RWPE2 (cell line): ENCODE results near the gene TM6SF1.
"Not testable (repeated sequence)": the region's sequence is repeated elsewhere in the genome, so short reads cannot be mapped to it uniquely, and the experiment has no call there.

ENCODE experiments used
- ATAC-seq: fragments of 200-7000 bp; cut with Tn5 transposase; 3 replicates; pipeline ENCODE4 v1.9.1; 2021; ENCODE audit warnings: low read depth
- DNase-seq: peaks from one replicate; pipeline ENCODE4 v3.0.0-alpha.2; 2020; ENCODE audit warnings: low spot score
- H3K27ac ChIP-seq: fragments of 450-650 bp; 2 replicates; pipeline ENCODE4 v1.5.1; 2017; ENCODE audit warnings: mild to moderate bottlenecking; ENCODE audit not compliant: poor library complexity, severe bottlenecking
- H3K27me3 ChIP-seq: fragments of 250-450 bp; sonication (Bioruptor Pico); 2 replicates; pipeline ENCODE4 v1.5.1; 2021; ENCODE audit warnings: mild to moderate bottlenecking, moderate library complexity; ENCODE audit not compliant: insufficient read depth, poor library complexity, severe bottlenecking
- H3K36me3 ChIP-seq: fragments of 250-450 bp; sonication (Bioruptor Pico); 2 replicates; pipeline ENCODE4 v1.5.1; 2020; ENCODE audit warnings: low read depth, mild to moderate bottlenecking, moderate library complexity
- H3K4me1 ChIP-seq: fragments of 250-450 bp; sonication (Bioruptor Pico); 2 replicates; pipeline ENCODE4 v1.5.1; 2021; ENCODE audit warnings: mild to moderate bottlenecking, moderate library complexity; ENCODE audit not compliant: insufficient read depth, poor library complexity, severe bottlenecking
- H3K4me3 ChIP-seq: fragments of 250-450 bp; sonication (Bioruptor Pico); 2 replicates; pipeline ENCODE4 v1.5.1; 2021; ENCODE audit warnings: mild to moderate bottlenecking, moderate library complexity; ENCODE audit not compliant: severe bottlenecking
- H3K9me3 ChIP-seq: fragments of 250-450 bp; sonication (Bioruptor Pico); 2 replicates; pipeline ENCODE4 v1.5.1; 2021; ENCODE audit warnings: mild to moderate bottlenecking, moderate library complexity; ENCODE audit not compliant: severe bottlenecking
- TF ChIP-seq, protein P1 (sequence below): fragments of 450-650 bp; IDR thresholded peaks from one replicate; pipeline ENCODE4 v1.5.1; 2017; ENCODE audit warnings: mild to moderate bottlenecking, moderate library complexity; ENCODE audit not compliant: poor library complexity, severe bottlenecking

TM6SF1 gene

DNA sequence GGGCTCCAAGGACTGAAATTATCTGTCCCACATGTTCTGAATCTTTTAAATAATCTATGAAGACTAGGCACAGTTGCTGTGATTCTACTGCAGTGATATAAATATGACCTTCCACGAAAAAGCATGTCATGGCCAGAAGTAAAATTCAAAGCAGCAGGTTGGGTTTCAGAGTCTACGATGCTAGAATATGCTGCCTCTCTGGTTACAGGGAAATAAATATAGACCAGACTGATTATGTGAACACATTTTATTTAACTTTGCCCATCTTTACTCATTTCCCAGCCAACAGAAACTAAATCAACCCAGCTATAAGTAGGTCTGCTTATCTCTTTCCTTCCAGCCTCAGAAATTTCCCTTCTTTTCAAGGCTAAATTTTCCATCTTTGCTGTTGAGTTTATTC, 19.9 kb upstream of the TM6SF1 start:
- Histone ChIP-seq H3K4me1 (no peaks in the 10 kb centered on the region), H3K9me3 (no peaks in the 10 kb centered on the region), H3K27me3 (no peaks in the 10 kb centered on the region), H3K4me3 (no peak overlapping the region), H3K27ac (no peak overlapping the region), H3K36me3 (no peaks in the 10 kb centered on the region)
- TF ChIP-seq, protein P1, sequence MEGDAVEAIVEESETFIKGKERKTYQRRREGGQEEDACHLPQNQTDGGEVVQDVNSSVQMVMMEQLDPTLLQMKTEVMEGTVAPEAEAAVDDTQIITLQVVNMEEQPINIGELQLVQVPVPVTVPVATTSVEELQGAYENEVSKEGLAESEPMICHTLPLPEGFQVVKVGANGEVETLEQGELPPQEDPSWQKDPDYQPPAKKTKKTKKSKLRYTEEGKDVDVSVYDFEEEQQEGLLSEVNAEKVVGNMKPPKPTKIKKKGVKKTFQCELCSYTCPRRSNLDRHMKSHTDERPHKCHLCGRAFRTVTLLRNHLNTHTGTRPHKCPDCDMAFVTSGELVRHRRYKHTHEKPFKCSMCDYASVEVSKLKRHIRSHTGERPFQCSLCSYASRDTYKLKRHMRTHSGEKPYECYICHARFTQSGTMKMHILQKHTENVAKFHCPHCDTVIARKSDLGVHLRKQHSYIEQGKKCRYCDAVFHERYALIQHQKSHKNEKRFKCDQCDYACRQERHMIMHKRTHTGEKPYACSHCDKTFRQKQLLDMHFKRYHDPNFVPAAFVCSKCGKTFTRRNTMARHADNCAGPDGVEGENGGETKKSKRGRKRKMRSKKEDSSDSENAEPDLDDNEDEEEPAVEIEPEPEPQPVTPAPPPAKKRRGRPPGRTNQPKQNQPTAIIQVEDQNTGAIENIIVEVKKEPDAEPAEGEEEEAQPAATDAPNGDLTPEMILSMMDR, result no peak
- no peak for ATAC-seq
- no peak for DNase-seq

DNA sequence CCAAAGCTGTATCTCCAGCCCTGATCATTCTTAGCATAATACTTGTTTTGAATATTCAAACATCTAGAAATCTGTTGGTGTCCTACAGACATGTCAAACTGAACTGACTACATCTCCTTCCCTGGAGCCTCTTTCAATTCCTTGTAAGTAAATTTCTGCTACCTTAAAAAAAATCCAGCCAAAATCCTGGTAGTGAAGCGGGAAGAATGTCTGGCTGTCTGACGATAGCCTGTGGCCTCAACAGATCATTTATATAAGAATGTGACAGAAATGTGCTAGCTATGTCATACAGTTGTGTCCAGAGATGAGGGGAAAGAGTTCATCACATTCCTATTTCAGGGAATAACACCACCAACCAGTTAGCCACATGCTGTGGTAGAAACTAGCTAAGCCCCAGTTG, 18.6 kb upstream of the TM6SF1 start:
- DNase-seq (no peak), ATAC-seq (no peak)
- TF ChIP-seq, protein P1, result no peak

DNA sequence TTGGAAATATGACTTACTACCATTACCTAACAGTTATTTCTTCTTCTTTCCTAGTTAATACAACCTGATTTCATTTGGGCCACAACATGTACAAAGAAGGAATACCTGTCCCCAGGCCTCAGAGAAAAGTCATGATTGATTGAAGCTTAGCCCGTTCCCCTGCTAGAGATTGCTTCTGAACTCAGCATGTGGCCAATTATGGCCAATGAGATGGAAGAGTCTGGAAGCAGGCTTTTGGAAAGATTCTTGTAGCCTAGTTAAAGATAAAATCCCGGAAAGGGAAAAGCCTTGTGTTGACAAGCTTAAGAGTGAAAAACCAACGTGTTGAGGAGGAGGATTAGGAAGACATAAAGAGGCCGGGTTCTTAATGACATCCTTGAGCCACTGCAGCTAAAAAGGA, 17.0 kb upstream of the TM6SF1 start:
- Histone ChIP-seq H3K27ac (no peak overlapping the region), H3K4me3 (no peak overlapping the region), H3K36me3 (no peaks in the 10 kb centered on the region), H3K4me1 (no peaks in the 10 kb centered on the region), H3K9me3 (no peaks in the 10 kb centered on the region), H3K27me3 (no peaks in the 10 kb centered on the region)
- DNase-seq (no peak), ATAC-seq (no peak)
- TF ChIP-seq, protein P1, result no peak

More for the DNA sequence above, 18.6 kb upstream of the TM6SF1 start:
- H3K4me1 ChIP-seq, result no peaks in the 10 kb centered on the region
- H3K4me3 ChIP-seq, result no peak overlapping the region
- no peaks in the 10 kb centered on the region for H3K36me3 ChIP-seq
- H3K27me3 ChIP-seq, result no peaks in the 10 kb centered on the region
- no peak overlapping the region for H3K27ac ChIP-seq
- H3K9me3 ChIP-seq, result no peaks in the 10 kb centered on the region

DNA sequence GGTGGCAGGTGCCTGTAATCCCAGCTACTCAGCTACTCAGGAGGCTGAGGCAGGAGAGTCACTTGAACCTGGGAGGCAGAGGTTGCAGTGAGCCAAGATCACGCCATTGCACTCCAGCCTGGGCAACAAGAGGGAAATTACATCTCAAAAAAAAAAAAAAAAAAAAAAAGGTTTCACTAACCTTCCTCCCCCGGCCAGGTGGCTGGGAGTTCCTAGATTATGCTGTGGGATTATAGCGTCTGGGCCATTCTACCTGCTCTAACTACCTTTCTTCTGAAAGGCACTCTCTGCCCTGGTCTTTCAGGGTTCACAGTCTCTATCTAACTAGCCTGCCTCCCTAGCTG, 15.5 kb upstream of the TM6SF1 start:
- not testable (repeated sequence) for H3K36me3 ChIP-seq, H3K27me3 ChIP-seq, H3K9me3 ChIP-seq, H3K4me3 ChIP-seq, DNase-seq, H3K27ac ChIP-seq, H3K4me1 ChIP-seq, ATAC-seq

DNA sequence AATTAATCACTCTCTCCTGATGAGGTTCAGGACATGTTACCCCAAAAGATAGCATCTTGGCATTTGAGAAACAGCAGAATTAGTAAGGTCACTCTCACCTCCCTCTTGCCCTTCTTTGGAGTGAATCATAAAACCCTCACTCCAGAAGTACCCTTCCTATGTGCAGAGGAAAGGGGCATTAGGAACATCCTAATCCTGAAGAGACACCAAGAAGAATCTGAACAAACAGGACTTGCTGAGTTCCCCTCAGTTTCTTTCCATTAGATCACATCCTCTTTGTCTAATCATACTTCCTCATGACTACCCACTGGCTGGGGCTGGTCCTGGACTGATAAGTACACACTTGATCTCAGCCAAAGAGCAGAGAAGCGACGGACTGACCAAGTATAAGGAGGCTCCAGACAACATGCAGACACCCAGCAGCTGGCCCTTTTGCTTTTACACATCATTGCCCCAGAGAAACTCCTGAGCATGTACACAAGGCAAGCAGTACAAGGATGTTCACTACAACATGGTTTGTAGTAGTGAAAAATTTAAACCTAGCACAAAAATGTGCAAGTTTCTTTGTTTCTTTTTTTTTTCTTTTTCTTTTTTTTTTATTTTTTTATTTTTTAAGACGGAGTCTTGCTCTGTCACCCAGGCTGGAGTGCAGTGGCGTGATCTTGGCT, 15.0 kb upstream of the TM6SF1 start:
- DNase-seq (no peak), ATAC-seq (peak; percentile 68; the same call in 2 of the 3 replicates)
- Histone ChIP-seq H3K4me1 (no peaks in the 10 kb centered on the region), H3K9me3 (no peaks in the 10 kb centered on the region), H3K27me3 (no peaks in the 10 kb centered on the region), H3K27ac (no peak overlapping the region), H3K36me3 (no peaks in the 10 kb centered on the region), H3K4me3 (no peak overlapping the region)
- TF ChIP-seq, protein P1, result no peak
